A549 (cell line): ENCODE measurements around the gene CMTM5. TPM values are rescaled to one million over a fixed set of nuclear protein-coding genes. Genes with fewer than 3 reads are reported as not detected.

Experiments used
- ATAC-seq, 2 experiments: fragments of 200-7000 bp in 1 of 2; fragments of >200 bp in 1 of 2; cut with Nextera tagmentation in 1 of 2; cut with Tn5 transposase in 1 of 2; 3 replicates each; pipeline versions ENCODE4 v1.8.0 to v1.9.1; 2018 to 2020; ENCODE audit warnings: mild to moderate bottlenecking in 1 of 2, moderate library complexity in 1 of 2
- CTCF ChIA-PET: fragments of 300-600 bp; sonication (Branson Sonifier 250); formaldehyde crosslinking; extraction: SDS; loops from one replicate; lab custom pipeline; 2021; ENCODE audit warnings: antibody characterized with exemption, inconsistent platforms; lab: Yijun Ruan, JAX
- POLR2A ChIA-PET: fragments of 350-600 bp; formaldehyde crosslinking; extraction: SDS; loops from one replicate; lab custom pipeline; 2021; ENCODE audit warnings: antibody characterized with exemption, inconsistent platforms; lab: Yijun Ruan, JAX
- DNase-seq, 2 experiments: peaks; one replicate each; pipeline versions ENCODE4 v3.0.0 to v3.0.0-alpha.2; 2011 to 2016; ENCODE audit warnings: low read depth in 1 of 2, low spot score in 1 of 2
- FAIRE-seq: peaks from 2 replicates; lab custom pipeline; 2011; peaks lifted over from hg19 to GRCh38; lab: Jason Lieb, UNC
- H3K27ac ChIP-seq, 2 experiments: fragments of >200 bp; sonication (Bioruptor Twin); formaldehyde crosslinking; 3 replicates each; pipeline ENCODE4 v1.5.1; 2016 to 2017
- H3K4me1 ChIP-seq: fragments of >200 bp; sonication (Bioruptor Twin); formaldehyde crosslinking; 3 replicates; pipeline ENCODE4 v1.6.1; 2016
- H3K4me2 ChIP-seq: fragments of >200 bp; sonication (Bioruptor Twin); formaldehyde crosslinking; 3 replicates; pipeline ENCODE4 v1.6.1; 2016
- H3K4me3 ChIP-seq: fragments of >200 bp; sonication (Bioruptor Twin); formaldehyde crosslinking; 3 replicates; pipeline ENCODE4 v1.5.1; 2016
- H3K9me3 ChIP-seq: fragments of >200 bp; sonication (Bioruptor Twin); formaldehyde crosslinking; 3 replicates; pipeline ENCODE4 v1.6.1; 2016
- CBX8 ChIP-seq: fragments of 200-600 bp; sonication (generic); IDR thresholded peaks from 2 replicates; pipeline ENCODE4 v1.6.1; 2016
- CEBPB ChIP-seq, 2 experiments: fragments of >200 bp in 1 of 2; sonication (Bioruptor Twin) in 1 of 2; formaldehyde crosslinking in 1 of 2; IDR thresholded peaks; 2 replicates each; pipeline ENCODE4 v1.6.1; 2012 to 2016
- CHD4 ChIP-seq: fragments of 200-600 bp; sonication (generic); IDR thresholded peaks from 2 replicates; pipeline ENCODE4 v1.6.1; 2016; ENCODE audit warnings: antibody characterized with exemption, mild to moderate bottlenecking, borderline replicate concordance
- HDAC2 ChIP-seq: fragments of 200-600 bp; sonication (generic); IDR thresholded peaks from 2 replicates; pipeline ENCODE4 v1.6.1; 2016
- HEYL ChIP-seq: fragments of 250-450 bp; sonication (Bioruptor Pico); IDR thresholded peaks from 2 replicates; pipeline ENCODE4 v1.8.0; 2021; ENCODE audit warnings: mild to moderate bottlenecking, moderate library complexity
- JUN ChIP-seq, 2 experiments: fragments of >200 bp; sonication (Bioruptor Twin); formaldehyde crosslinking; IDR thresholded peaks; 2 replicates in 1 of 2; 3 replicates in 1 of 2; pipeline ENCODE4 v1.6.1; 2016 to 2017
- JUNB ChIP-seq: fragments of >200 bp; sonication (Bioruptor Twin); formaldehyde crosslinking; IDR thresholded peaks from 2 replicates; pipeline ENCODE4 v1.6.1; 2016
- KDM1A ChIP-seq: fragments of 200-600 bp; sonication (generic); IDR thresholded peaks from 2 replicates; pipeline ENCODE4 v1.6.1; 2016; ENCODE audit warnings: low read depth, mild to moderate bottlenecking
- MAZ ChIP-seq: fragments of 150-350 bp; IDR thresholded peaks from 2 replicates; pipeline ENCODE4 v1.6.1; 2014; ENCODE audit warnings: antibody characterized with exemption, low read depth, low read length, borderline replicate concordance
- NFE2L2 ChIP-seq: fragments of 150-350 bp; conservative IDR thresholded peaks from 2 replicates; pipeline ENCODE4 v1.6.1; 2014; ENCODE audit warnings: low read length
- PHF8 ChIP-seq: fragments of 200-600 bp; sonication (generic); IDR thresholded peaks from 2 replicates; pipeline ENCODE4 v1.6.1; 2016; ENCODE audit warnings: low read depth, mild to moderate bottlenecking, antibody characterized with exemption, moderate library complexity, borderline replicate concordance
- RNF2 ChIP-seq: fragments of 200-600 bp; sonication (generic); IDR thresholded peaks from 2 replicates; pipeline ENCODE4 v1.6.1; 2016; ENCODE audit warnings: low read depth, mild to moderate bottlenecking, antibody characterized with exemption, moderate library complexity, borderline replicate concordance
- SMC3 ChIP-seq: fragments of >200 bp; sonication (Bioruptor Twin); formaldehyde crosslinking; IDR thresholded peaks from 3 replicates; pipeline ENCODE4 v1.6.1; 2018; ENCODE audit warnings: inconsistent platforms
- SREBF2 ChIP-seq: fragments of 450-650 bp; IDR thresholded peaks from 2 replicates; pipeline ENCODE4 v1.6.1; 2014; ENCODE audit warnings: mild to moderate bottlenecking, moderate library complexity
- TP53 ChIP-seq: fragments of 250-450 bp; sonication (Bioruptor Pico); IDR thresholded peaks from 2 replicates; pipeline ENCODE4 v1.5.0; 2021; ENCODE audit warnings: mild to moderate bottlenecking, moderate library complexity
- ZC3H11A ChIP-seq: fragments of 450-650 bp; IDR thresholded peaks from 2 replicates; pipeline ENCODE4 v1.6.1; 2014; ENCODE audit warnings: antibody characterized with exemption, mild to moderate bottlenecking
- ZFP36 ChIP-seq: fragments of 450-650 bp; IDR thresholded peaks from 2 replicates; pipeline ENCODE4 v1.6.1; 2014; ENCODE audit warnings: borderline replicate concordance; ENCODE audit not compliant: partially characterized antibody
- WGBS: methylation state at CpG from one replicate; pipeline ENCODE4 v1.1.6; 2017; ENCODE audit errors: missing lambda C conversion rate; 5-methylcytosine and 5-hydroxymethylcytosine counted together
- polyA plus RNA-seq, 4 experiments: library from polyadenylated mRNA; depleted of rRNA in 3 of 4; stranded (reverse); fragments of >200 nt; fragmentation: RNase III in 1 of 4; extraction: RNeasy Plus Mini Kit Qiagen cat#74134 plus additional on column Dnase treatment in 1 of 4; gene quantifications; 2 replicates in 3 of 4; 3 replicates in 1 of 4; pipeline ENCODE4 v1.2.3, GENCODE V29; 2011 to 2017
- TF ChIP-seq, protein P1 (sequence below): fragments of 250-450 bp; sonication (Bioruptor Pico); IDR thresholded peaks from 2 replicates; pipeline ENCODE4 v1.5.0; 2020; ENCODE audit warnings: low read depth, mild to moderate bottlenecking, moderate library complexity
- TF ChIP-seq, protein P2 (sequence below): fragments of 150-350 bp; IDR thresholded peaks from 2 replicates; pipeline ENCODE4 v1.6.1; 2014; ENCODE audit warnings: low read depth, mild to moderate bottlenecking, low read length
- TF ChIP-seq, protein P3 (sequence below): fragments of >200 bp; sonication (Bioruptor Twin); formaldehyde crosslinking; IDR thresholded peaks from 3 replicates; pipeline ENCODE4 v1.6.1; 2016
- TF ChIP-seq, protein P4 (sequence below): IDR thresholded peaks from 2 replicates; pipeline ENCODE4 v1.6.1; 2012
- TF ChIP-seq, protein P5 (sequence below): IDR thresholded peaks from 2 replicates; pipeline ENCODE4 v1.6.1; 2012; ENCODE audit warnings: low read depth, borderline replicate concordance
- TF ChIP-seq, protein P6 (sequence below): fragments of 450-650 bp; IDR thresholded peaks from 2 replicates; pipeline ENCODE4 v1.6.1; 2014; ENCODE audit warnings: antibody characterized with exemption
- TF ChIP-seq, protein P7 (sequence below): fragments of 200-600 bp; sonication (generic); IDR thresholded peaks from 2 replicates; pipeline ENCODE4 v1.6.1; 2016; ENCODE audit warnings: antibody characterized with exemption, mild to moderate bottlenecking, moderate library complexity

CMTM5 gene
- polyA plus RNA-seq, 2 of the 4 experiments (the other 2 are of a cell fraction) = not detected

DNA sequence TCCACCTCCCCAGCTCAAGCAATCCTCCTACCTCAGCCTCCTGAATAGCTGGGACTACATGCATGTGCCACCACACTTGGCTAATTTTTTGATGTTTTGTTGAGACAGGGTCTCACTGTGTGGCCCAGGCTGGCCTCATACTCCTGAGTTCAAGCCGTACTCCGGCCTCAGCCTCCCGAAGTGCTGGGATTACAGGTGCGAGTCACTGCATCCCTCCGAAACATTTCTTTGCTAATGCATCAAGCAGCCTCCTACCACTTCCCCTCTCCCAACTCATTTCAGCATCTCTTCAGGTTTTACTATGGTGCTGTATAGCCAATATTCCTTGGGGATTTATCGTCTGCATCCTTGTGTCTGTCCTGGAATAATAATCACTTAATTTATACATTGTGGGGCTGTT is 21.9 kb upstream of the CMTM5 start (continued):
- TF ChIP-seq, protein P1, sequence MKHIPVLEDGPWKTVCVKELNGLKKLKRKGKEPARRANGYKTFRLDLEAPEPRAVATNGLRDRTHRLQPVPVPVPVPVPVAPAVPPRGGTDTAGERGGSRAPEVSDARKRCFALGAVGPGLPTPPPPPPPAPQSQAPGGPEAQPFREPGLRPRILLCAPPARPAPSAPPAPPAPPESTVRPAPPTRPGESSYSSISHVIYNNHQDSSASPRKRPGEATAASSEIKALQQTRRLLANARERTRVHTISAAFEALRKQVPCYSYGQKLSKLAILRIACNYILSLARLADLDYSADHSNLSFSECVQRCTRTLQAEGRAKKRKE (CRISPR knock-in tag) = no peak
- TF ChIP-seq JUNB = no peak
- TF ChIP-seq PHF8 = no peak
- TF ChIP-seq MAZ = no peak
- no peak for TF ChIP-seq SREBF2

DNA sequence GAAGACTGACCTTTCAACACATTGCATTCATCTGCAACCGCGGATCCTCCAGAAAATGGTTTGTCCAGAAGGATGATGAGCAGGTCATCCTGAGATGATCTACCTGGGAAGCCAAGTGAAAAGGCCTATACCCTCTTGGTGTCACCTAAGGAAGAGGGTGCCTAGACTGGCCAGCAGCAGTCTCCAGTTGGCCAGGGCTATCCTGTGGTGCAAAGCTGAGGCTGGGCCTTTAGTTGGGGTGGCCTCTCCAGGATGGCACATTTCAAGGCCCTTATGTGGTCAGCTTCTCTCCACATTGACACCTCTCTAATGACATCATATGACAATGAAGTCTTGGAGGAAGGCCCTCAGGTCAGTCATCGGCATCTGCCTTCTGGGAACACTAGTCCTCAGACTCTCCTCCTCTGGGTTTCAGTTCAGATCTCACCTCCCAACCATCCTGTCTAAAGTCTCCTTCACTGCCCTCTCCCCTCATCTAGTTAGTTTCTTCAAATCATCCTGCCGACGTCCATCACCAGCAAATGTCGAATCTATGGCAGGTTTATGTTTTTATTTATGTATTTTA is 20.9 kb upstream of the CMTM5 start:
- H3K9me3 ChIP-seq = no peaks in the 10 kb centered on the region
- TF ChIP-seq, protein P2, sequence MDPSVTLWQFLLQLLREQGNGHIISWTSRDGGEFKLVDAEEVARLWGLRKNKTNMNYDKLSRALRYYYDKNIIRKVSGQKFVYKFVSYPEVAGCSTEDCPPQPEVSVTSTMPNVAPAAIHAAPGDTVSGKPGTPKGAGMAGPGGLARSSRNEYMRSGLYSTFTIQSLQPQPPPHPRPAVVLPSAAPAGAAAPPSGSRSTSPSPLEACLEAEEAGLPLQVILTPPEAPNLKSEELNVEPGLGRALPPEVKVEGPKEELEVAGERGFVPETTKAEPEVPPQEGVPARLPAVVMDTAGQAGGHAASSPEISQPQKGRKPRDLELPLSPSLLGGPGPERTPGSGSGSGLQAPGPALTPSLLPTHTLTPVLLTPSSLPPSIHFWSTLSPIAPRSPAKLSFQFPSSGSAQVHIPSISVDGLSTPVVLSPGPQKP = no peak
- TF ChIP-seq, protein P3, sequence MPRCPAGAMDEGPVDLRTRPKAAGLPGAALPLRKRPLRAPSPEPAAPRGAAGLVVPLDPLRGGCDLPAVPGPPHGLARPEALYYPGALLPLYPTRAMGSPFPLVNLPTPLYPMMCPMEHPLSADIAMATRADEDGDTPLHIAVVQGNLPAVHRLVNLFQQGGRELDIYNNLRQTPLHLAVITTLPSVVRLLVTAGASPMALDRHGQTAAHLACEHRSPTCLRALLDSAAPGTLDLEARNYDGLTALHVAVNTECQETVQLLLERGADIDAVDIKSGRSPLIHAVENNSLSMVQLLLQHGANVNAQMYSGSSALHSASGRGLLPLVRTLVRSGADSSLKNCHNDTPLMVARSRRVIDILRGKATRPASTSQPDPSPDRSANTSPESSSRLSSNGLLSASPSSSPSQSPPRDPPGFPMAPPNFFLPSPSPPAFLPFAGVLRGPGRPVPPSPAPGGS = no peak
- TF ChIP-seq CHD4 = no peak
- TF ChIP-seq ZFP36 = no peak
- TF ChIP-seq, protein P4, sequence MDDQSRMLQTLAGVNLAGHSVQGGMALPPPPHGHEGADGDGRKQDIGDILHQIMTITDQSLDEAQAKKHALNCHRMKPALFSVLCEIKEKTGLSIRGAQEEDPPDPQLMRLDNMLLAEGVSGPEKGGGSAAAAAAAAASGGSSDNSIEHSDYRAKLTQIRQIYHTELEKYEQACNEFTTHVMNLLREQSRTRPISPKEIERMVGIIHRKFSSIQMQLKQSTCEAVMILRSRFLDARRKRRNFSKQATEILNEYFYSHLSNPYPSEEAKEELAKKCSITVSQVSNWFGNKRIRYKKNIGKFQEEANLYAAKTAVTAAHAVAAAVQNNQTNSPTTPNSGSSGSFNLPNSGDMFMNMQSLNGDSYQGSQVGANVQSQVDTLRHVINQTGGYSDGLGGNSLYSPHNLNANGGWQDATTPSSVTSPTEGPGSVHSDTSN = no peak
- no peak for TF ChIP-seq CEBPB (IDR thresholded peaks at IDR 0.05)
- TF ChIP-seq CBX8 = no peak
- no peak for TF ChIP-seq JUNB
- no peak for TF ChIP-seq KDM1A
- ChIA-PET CTCF (interaction anchor here (9.6 kb wide), 1 partner anchor 21 kb away, joined by 80 read pairs; the partner anchor contains the start of gene CMTM5), POLR2A (no interaction called here)
- ATAC-seq = no peak
- no peak overlapping the region for H3K4me2 ChIP-seq
- H3K4me3 ChIP-seq = no peak overlapping the region
- no peak overlapping the region for H3K27ac ChIP-seq
- H3K4me1 ChIP-seq = 0 out of 3 replicates have a peak, but pooled peaks cover 3% of the 10 kb centered on the region
- DNase-seq = no peak
- 58% methylated on average over 6 of the region's 6 CpGs for WGBS
- FAIRE-seq = no peak

DNA sequence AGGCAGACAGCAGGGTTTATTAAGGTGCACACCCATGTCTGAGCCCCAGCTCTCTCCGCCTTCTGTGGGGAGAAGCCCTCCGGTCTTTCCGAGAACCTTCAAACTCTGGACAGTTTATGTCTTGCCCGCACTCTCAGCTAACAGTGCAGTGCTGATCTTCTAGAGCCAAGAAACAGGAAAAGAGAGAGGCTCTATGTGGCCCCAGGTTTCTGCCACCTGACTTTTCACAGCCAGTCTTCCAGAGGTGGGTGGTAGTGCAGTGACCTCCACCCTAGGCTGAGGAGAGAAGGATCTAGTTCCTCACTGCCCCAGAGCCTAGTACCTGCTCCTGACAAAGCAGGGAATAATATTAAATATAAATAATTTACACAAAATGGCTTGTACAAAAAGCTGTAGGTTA is 20.2 kb upstream of the CMTM5 start:
- no peak overlapping the region for H3K4me3 ChIP-seq
- ATAC-seq = no peak
- POLR2A ChIA-PET = no interaction called here
- 74% methylated on average over 4 of the region's 4 CpGs for WGBS
- CTCF ChIA-PET = interaction anchor here (0.5 to 9.6 kb wide), 3 partner anchors 13 to 62 kb away, joined by 3 to 80 read pairs (median 4); partner anchors contain the start of gene CMTM5
- no peaks in the 10 kb centered on the region for H3K9me3 ChIP-seq
- no peak overlapping the region for H3K4me2 ChIP-seq
- no peak for FAIRE-seq
- H3K4me1 ChIP-seq = 0 out of 3 replicates have a peak, but pooled peaks cover 3% of the 10 kb centered on the region
- no peak for DNase-seq
- no peak overlapping the region for H3K27ac ChIP-seq
- TF ChIP-seq NFE2L2 (no peak), HEYL (CRISPR knock-in tag) (no peak), RNF2 (no peak), ZFP36 (no peak), JUN (IDR thresholded peaks at IDR 0.05) (no peak), SMC3 (no peak), TP53 (no peak), HDAC2 (no peak), ZC3H11A (no peak), MAZ (no peak), SREBF2 (no peak)
- TF ChIP-seq, protein P5, sequence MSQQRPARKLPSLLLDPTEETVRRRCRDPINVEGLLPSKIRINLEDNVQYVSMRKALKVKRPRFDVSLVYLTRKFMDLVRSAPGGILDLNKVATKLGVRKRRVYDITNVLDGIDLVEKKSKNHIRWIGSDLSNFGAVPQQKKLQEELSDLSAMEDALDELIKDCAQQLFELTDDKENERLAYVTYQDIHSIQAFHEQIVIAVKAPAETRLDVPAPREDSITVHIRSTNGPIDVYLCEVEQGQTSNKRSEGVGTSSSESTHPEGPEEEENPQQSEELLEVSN = no peak
- TF ChIP-seq, protein P6, sequence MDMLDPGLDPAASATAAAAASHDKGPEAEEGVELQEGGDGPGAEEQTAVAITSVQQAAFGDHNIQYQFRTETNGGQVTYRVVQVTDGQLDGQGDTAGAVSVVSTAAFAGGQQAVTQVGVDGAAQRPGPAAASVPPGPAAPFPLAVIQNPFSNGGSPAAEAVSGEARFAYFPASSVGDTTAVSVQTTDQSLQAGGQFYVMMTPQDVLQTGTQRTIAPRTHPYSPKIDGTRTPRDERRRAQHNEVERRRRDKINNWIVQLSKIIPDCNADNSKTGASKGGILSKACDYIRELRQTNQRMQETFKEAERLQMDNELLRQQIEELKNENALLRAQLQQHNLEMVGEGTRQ = no peak
- TF ChIP-seq, protein P7, sequence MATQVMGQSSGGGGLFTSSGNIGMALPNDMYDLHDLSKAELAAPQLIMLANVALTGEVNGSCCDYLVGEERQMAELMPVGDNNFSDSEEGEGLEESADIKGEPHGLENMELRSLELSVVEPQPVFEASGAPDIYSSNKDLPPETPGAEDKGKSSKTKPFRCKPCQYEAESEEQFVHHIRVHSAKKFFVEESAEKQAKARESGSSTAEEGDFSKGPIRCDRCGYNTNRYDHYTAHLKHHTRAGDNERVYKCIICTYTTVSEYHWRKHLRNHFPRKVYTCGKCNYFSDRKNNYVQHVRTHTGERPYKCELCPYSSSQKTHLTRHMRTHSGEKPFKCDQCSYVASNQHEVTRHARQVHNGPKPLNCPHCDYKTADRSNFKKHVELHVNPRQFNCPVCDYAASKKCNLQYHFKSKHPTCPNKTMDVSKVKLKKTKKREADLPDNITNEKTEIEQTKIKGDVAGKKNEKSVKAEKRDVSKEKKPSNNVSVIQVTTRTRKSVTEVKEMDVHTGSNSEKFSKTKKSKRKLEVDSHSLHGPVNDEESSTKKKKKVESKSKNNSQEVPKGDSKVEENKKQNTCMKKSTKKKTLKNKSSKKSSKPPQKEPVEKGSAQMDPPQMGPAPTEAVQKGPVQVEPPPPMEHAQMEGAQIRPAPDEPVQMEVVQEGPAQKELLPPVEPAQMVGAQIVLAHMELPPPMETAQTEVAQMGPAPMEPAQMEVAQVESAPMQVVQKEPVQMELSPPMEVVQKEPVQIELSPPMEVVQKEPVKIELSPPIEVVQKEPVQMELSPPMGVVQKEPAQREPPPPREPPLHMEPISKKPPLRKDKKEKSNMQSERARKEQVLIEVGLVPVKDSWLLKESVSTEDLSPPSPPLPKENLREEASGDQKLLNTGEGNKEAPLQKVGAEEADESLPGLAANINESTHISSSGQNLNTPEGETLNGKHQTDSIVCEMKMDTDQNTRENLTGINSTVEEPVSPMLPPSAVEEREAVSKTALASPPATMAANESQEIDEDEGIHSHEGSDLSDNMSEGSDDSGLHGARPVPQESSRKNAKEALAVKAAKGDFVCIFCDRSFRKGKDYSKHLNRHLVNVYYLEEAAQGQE = no peak
- TF ChIP-seq, protein P1 (CRISPR knock-in tag) = no peak
